Motor neuron (in vitro differentiated cells): ENCODE measurements around the gene HARBI1. TPM values are rescaled to one million over a fixed set of nuclear protein-coding genes. Genes with fewer than 3 reads are reported as not detected.

Source experiments
- ATAC-seq, 8 experiments: fragments of 200-7000 bp; cut with Tn5 transposase; replicated peaks in 6 of 8; 2 replicates each; pipeline ENCODE4 v1.8.0; 2021; ENCODE audit warnings: mild to moderate bottlenecking in 8 of 8, moderate library complexity in 8 of 8
- H3K27ac ChIP-seq, 2 donors: fragments of 250-450 bp; sonication (Bioruptor Pico); 2 replicates each; pipeline ENCODE4 v1.9.0; 2021; ENCODE audit warnings: antibody characterized with exemption in 2 of 2, mild to moderate bottlenecking in 2 of 2, moderate library complexity in 1 of 2
- H3K4me1 ChIP-seq, 2 donors: fragments of 250-450 bp; sonication (Bioruptor Pico); replicated peaks in 1 of 2; 2 replicates each; pipeline ENCODE4 v1.6.1; 2021; ENCODE audit warnings: antibody characterized with exemption in 2 of 2, mild to moderate bottlenecking in 2 of 2, moderate library complexity in 1 of 2
- H3K4me3 ChIP-seq, 5 donors: fragments of 250-450 bp; sonication (Bioruptor Pico); 2 replicates each; pipeline ENCODE4 v1.9.0; 2021; ENCODE audit warnings: antibody characterized with exemption in 5 of 5, mild to moderate bottlenecking in 5 of 5, moderate library complexity in 4 of 5
- WGBS, 10 experiments: fragments of 450-650 bp; shearing (Covaris generic); methylation state at CpG; one replicate each; pipeline ENCODE4 v1.0.0; 2022; 5-methylcytosine and 5-hydroxymethylcytosine counted together
- in situ Hi-C, 9 experiments: fragments of 400-800 bp; cut with MboI; loops; one replicate each; pipeline ENCODE4 v1.15.0; 2021; ENCODE audit warnings: low sequenced_read_pairs in 9 of 9, low pct_unique_long_range_greater_than_20kb in 2 of 9; ENCODE audit not compliant: unreplicated experiment in 9 of 9
- total RNA-seq, 8 experiments: library from RNA; unstranded; fragments of 300-600 nt; gene quantifications; 2 replicates each; pipeline versions ENCODE4 v1.2.3 to v1.2.4, GENCODE V29; 2022

Gene HARBI1
- total RNA-seq, 8 experiments from 2014 or later = 3.9 to 9.8 (median 7.7) TPM

- H3K4me1 ChIP-seq = no peaks in the 10 kb centered on the region
- in situ Hi-C loops = no loop called here
- no peak for ATAC-seq
- H3K27ac ChIP-seq = no peak overlapping the region
- H3K4me3 ChIP-seq = no peak overlapping the region
- 82 to 100% (median 100%) methylated on average over 1 to 3 of the region's 3 CpGs; no CpG with 5 or more reads in 5 of the 10 experiments for WGBS, 10 experiments
Observed at GRCh38 chr11:46625406-46625805, 8.4 kb upstream of the HARBI1 start.

DNA sequence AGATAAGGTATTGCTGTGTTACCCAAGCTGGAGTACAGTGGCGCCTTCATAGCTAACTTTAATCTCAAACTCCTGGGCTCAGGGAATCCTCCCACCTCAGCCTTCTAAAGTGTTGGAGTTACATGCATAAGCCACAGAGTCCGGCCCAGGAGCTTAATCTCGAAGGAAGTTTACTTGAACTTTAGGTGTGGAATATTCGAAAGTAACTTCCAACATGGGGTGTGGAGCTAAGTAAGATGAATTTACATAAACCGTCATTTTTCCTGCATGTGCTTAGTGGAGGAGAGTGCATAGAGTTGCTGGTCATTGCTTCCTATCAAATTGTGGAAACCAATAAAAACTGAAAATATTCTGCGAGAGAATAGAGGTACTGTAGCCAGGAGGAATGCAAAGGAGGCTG lies 1.8 kb upstream of the HARBI1 start:
- ATAC-seq = peak in 3 of 8 experiments; percentile 60 to 63 (median 63)
- Histone ChIP-seq H3K27ac (no peak overlapping the region), H3K4me3 (peak overlapping the region in 2 of 5 donors; percentile 89 to 98), H3K4me1 (peaks cover 19 to 30% of the 10 kb centered on the region in 2 donors)
- 3 to 100% (median 64%) methylated on average over 2 to 6 of the region's 6 CpGs; no CpG with 5 or more reads in 1 of the 10 experiments for WGBS, 10 experiments
- in situ Hi-C loops = no loop called here

DNA sequence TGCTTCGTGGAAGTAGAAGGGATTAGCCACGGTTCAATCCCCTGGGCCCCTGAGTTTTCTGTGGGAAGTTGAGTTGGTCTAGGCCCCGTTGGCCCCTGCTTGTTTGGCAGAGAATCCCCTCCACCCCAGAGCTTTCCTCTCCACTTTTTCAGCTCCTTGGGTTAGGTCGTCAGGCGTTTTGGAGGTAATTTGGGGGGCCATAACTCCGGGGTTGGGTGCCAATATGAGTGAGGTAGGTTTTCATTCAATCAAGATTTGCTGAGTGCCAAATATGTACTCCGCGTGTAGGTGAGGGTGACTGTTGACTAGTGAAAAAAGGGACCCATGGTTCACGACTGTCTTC lies 916 bp upstream of the HARBI1 start:
- Histone ChIP-seq H3K27ac (peak overlapping the region; percentile 99), H3K4me1 (peaks cover 19 to 34% of the 10 kb centered on the region in 2 donors), H3K4me3 (peak overlapping the region; percentile 83 to 98 (median 93))
- in situ Hi-C loops = no loop called here
- ATAC-seq = no peak
- 0 to 16% (median 0%) methylated on average over 1 to 7 of the region's 9 CpGs; no CpG with 5 or more reads in 5 of the 10 experiments for WGBS, 10 experiments

DNA sequence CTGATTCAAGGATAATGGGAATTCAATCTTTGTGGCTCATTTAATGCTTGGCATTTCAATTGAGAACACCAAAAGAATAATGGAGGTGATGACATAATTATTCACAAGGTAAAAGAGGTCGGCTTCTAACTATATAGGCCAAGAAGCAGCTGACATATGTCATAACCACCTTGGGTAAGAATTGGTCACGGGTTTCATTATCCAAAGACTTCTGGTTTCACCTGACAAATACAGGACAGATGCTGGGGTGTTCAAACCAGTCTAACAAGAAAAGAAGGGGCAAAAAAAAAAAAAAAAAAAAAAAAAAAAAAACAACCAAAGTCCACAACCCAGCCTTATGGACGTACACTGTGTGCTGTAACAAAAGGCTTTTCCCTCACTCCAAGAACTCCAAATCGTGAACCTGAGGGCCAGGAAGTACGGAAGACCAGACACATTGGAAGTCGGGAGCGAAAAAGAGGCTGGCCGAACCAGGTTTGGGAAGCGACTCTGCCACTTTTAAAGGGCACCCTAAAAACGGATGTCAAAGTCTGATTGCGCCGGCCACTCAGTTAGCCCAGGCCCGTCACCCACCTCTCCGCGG lies 385 bp downstream of the HARBI1 start:
- peak overlapping the region; percentile 83 to 98 (median 93) for H3K4me3 ChIP-seq
- peak overlapping the region; percentile 99 for H3K27ac ChIP-seq
- H3K4me1 ChIP-seq = peaks cover 27 to 45% of the 10 kb centered on the region in 2 donors
- peak in 7 of 8 experiments; percentile 6 to 57 (median 44) for ATAC-seq
- 0 to 39% (median 1%) methylated on average over 1 to 11 of the region's 15 CpGs for WGBS, 10 experiments
- in situ Hi-C loops = no loop called here

- in situ Hi-C loops = no loop called here
- WGBS, 10 experiments = 77 to 96% (median 91%) methylated on average over 2 to 6 of the region's 7 CpGs; no CpG with 5 or more reads in 6 of the 10 experiments
Observed at GRCh38 chr11:46615756-46616155, 1.3 kb downstream of the HARBI1 start.

DNA sequence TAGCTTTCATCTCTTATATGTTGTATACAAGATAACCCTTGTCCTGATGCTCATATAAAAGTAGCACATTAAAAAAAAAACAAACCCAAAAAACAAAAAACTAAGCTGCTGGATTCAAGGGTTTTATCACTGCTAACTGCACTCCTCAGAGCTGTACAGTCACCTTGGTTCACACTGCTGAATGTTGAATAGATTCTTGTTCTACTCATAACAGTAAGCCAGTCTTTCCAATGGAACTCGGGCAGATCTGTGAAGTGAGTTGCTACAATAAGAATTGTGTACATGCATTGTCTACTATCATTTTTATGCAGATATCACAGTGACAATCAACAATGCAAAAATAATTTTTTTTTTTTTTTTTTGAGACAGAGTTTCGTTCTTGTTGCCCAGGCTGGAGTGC lies 4.7 kb downstream of the HARBI1 start:
- H3K4me1 ChIP-seq = peaks cover 23 to 41% of the 10 kb centered on the region in 2 donors
- in situ Hi-C loops = no loop called here
- no peak overlapping the region for H3K4me3 ChIP-seq
- H3K27ac ChIP-seq = no peak overlapping the region
- ATAC-seq = no peak
- WGBS, 10 experiments = 43 to 100% (median 83%) methylated on average over 1 to 2 of the region's 2 CpGs; no CpG with 5 or more reads in 3 of the 10 experiments

More at GRCh38 chr11:46615756-46616155, 1.3 kb downstream of the HARBI1 start:
- no peak for ATAC-seq
- peaks cover 30 to 50% of the 10 kb centered on the region in 2 donors for H3K4me1 ChIP-seq
- H3K4me3 ChIP-seq = peak overlapping the region in 2 of 5 donors; percentile 89 to 98
- peak overlapping the region in 1 of 2 donors; percentile 99 for H3K27ac ChIP-seq

DNA sequence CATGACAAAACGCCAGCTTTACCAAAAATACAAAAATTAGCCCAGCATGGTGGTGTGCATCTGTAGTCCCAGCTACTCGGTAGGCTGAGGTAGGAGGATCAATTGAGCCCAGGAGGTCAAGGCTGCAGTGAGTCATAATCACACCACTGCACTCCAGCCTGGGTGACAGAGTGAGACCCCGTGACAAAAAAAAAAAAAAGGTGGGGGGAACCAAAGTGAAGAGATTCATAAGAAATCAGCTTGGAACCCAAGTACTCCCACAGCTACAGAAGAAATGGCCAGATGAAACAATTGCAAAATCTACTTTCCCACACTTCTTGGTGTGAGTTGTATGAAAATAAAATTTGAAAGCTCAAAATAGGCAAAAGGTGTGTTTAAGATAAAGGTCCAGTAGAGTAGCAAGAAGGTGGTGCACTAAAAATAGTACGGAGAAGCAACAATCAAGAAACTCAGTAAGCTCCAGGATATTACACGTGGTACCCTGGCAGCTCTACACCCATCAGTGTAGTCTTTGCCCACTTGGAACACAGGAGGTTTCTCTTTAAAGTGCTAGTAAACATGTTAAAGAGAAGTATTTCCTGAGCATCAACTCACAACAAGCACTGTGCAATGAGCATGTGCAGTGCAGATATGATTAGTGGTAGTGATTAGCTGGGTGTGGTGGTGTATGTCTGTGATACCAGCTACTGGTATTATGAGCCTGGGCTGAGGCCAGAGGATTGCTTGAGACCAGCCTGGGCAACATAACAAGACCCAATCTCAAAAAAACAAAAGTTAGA lies 5.3 kb downstream of the HARBI1 start:
- in situ Hi-C loops = no loop called here
- peaks cover 23 to 41% of the 10 kb centered on the region in 2 donors for H3K4me1 ChIP-seq
- 13 to 100% (median 64%) methylated on average over 1 to 4 of the region's 5 CpGs; no CpG with 5 or more reads in 1 of the 10 experiments for WGBS, 10 experiments
- peak in 7 of 8 experiments; percentile 21 to 66 (median 53) for ATAC-seq
- no peak overlapping the region for H3K27ac ChIP-seq
- no peak overlapping the region for H3K4me3 ChIP-seq

DNA sequence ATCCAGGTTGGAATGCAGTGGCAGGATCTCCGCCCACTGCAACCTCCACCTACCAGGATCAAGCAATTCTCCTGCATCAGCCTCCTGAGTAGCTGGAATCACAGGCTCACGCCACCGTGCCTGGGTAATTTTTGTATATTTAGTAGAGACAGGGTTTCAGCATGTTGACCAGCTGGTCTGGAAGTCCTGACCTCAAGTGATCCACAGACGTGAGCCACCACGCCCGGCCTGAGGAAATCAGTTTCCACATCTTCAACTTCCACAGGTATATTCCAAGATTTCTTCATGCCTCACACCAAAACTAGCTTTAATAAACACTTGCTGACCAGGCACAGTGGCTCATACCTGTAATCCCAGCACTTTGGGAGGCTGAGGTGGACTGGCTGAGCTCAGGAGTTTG lies 7.6 kb downstream of the HARBI1 start:
- no peak for ATAC-seq
- Histone ChIP-seq H3K4me1 (peaks cover 11 to 22% of the 10 kb centered on the region in 2 donors), H3K4me3 (no peak overlapping the region), H3K27ac (no peak overlapping the region)
- WGBS, 10 experiments = 67 to 100% (median 100%) methylated on average over 1 to 3 of the region's 6 CpGs; no CpG with 5 or more reads in 6 of the 10 experiments
- in situ Hi-C loops = no loop called here

GRCh38 chr11:46607516-46607915 lies 9.5 kb downstream of the HARBI1 start:
- in situ Hi-C loops = no loop called here
- peak in 1 of 8 experiments; percentile 50 for ATAC-seq
- H3K4me3 ChIP-seq = no peak overlapping the region
- H3K4me1 ChIP-seq = peaks cover 11 to 14% of the 10 kb centered on the region in 2 donors
- 10 to 100% (median 83%) methylated on average over 1 of the region's 1 CpG for WGBS, 10 experiments
- no peak overlapping the region for H3K27ac ChIP-seq

DNA sequence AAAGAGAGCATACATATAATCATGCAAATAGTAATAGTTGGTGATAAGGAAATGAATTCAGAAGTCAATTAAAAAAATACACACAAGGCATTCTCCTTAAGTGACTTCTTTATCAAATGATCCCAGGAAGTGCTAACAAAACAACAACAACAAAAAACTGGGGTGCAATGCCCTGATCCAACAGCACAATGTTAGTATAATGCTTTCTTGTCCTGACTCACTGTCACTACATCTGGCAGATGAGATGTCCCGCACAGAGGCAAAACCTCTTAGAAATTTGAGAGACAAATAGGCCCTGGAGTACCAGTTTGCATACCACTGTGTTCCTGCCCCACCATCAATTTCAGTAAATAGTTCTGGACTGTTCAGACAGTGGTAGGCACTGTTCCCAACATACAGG lies 12.2 kb downstream of the HARBI1 start:
- WGBS, 10 experiments = 100% methylated on average over 1 of the region's 1 CpG; no CpG with 5 or more reads in 6 of the 10 experiments
- ATAC-seq = no peak
- in situ Hi-C loops = no loop called here
- Histone ChIP-seq H3K27ac (no peak overlapping the region), H3K4me3 (no peak overlapping the region), H3K4me1 (no peaks in the 10 kb centered on the region)

GRCh38 chr11:46603704-46604308 lies 13.2 kb downstream of the HARBI1 start:
- in situ Hi-C loops = no loop called here
- H3K27ac ChIP-seq = no peak overlapping the region
- no peak overlapping the region for H3K4me3 ChIP-seq
- no peaks in the 10 kb centered on the region for H3K4me1 ChIP-seq
- ATAC-seq = no peak
- WGBS, 10 experiments = 83 to 98% (median 93%) methylated on average over 5 to 15 of the region's 15 CpGs; no CpG with 5 or more reads in 2 of the 10 experiments

DNA sequence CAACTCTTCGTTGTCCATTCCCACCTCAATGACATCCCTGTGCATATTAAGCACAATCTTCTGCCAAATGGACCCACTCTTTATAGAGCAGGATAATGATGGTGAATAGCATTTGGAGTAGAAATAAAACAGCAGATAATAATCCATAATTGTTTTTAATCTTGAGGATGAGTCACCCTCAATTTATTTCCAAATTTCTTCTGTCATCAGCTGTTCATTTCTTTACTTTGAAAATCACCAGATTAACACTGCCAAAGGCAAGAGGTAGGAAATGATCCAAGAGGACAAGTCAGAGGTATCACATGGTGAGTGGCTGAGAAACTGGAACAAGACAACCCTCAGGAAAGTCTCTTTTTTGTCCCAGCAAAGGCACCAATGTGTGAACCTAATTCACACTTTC lies 15.9 kb downstream of the HARBI1 start:
- no peak overlapping the region for H3K4me3 ChIP-seq
- H3K4me1 ChIP-seq = no peaks in the 10 kb centered on the region
- ATAC-seq = peak in 3 of 8 experiments; percentile 30 to 66 (median 50)
- 20 to 100% (median 85%) methylated on average over 1 of the region's 1 CpG; no CpG with 5 or more reads in 4 of the 10 experiments for WGBS, 10 experiments
- H3K27ac ChIP-seq = no peak overlapping the region
- in situ Hi-C loops = no loop called here
